GM10266 (cell line): Measurements from ENCODE around the gene MYBPC1.
"Not testable (repeated sequence)": the region's sequence is repeated elsewhere in the genome, so short reads cannot be mapped to it uniquely, and the experiment has no call there.

Source experiments
- DNase-seq: peaks from one replicate; pipeline ENCODE4 v3.0.0; 2012; ENCODE audit errors: extremely low spot score
- TF ChIP-seq, protein P1 (sequence below): IDR thresholded peaks from 2 replicates; pipeline ENCODE4 v1.5.1; 2012; ENCODE audit warnings: mild to moderate bottlenecking, low read depth; ENCODE audit not compliant: control insufficient read depth, insufficient read depth; ENCODE audit errors: missing control alignments

Gene MYBPC1

DNA sequence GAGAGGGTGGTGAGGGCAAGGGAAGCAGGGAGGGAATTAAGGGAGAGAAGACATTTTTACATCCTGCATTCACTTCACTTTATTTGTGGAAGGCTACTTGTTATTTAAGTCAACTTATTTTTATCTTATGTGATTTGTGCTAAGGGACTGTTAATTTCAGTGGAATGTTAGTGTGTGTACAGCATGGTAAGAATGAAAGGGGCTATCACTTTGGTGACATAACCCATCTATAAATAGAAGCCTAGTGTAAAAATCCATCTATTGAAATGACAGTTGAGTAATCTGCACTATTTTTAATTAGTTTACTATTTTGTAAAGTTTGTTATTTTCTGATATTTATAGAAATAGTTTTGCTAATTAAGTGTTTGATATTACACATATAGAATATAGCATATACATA is 85.9 kb downstream of the MYBPC1 start:
- no peak for DNase-seq
- TF ChIP-seq, protein P1, sequence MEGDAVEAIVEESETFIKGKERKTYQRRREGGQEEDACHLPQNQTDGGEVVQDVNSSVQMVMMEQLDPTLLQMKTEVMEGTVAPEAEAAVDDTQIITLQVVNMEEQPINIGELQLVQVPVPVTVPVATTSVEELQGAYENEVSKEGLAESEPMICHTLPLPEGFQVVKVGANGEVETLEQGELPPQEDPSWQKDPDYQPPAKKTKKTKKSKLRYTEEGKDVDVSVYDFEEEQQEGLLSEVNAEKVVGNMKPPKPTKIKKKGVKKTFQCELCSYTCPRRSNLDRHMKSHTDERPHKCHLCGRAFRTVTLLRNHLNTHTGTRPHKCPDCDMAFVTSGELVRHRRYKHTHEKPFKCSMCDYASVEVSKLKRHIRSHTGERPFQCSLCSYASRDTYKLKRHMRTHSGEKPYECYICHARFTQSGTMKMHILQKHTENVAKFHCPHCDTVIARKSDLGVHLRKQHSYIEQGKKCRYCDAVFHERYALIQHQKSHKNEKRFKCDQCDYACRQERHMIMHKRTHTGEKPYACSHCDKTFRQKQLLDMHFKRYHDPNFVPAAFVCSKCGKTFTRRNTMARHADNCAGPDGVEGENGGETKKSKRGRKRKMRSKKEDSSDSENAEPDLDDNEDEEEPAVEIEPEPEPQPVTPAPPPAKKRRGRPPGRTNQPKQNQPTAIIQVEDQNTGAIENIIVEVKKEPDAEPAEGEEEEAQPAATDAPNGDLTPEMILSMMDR = no peak

DNA sequence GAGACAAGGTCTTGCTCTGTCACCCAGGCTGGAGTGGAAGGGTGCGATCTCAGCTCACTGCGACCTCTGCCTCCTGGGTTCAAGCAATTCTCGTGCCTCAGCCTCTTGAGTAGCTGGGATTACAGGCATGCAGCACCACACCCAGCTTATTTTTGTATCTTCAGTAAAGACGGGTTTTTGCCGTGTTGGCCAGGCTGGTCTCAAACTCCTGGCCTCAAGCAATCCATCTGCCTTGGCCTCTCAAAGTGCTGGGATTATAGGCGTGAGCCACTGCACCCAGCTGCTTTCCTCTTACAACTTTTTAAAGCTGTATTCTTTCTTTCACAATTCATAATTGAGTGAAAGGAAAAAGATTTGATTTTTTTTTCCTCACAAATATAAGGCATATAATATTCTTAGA is 86.9 kb downstream of the MYBPC1 start:
- DNase-seq = not testable (repeated sequence)

DNA sequence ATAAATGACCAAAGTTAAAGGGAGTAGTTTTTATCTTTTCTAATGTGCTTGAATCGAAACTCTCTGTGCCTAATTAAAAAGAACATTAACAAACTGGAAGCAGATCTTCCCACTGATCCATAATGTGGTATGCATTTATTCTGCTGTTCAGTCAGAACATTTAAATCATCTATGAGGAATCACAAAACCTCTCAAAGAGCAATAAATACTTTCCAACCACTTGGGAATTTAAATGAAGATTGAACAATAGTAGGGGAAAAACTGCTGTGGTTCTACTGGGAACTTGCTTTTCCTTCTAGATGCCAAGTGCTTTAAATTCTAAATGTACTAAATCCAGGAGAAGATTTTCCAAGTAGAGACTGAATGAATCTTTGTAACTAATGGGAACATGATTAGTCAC is 90.3 kb downstream of the MYBPC1 start:
- TF ChIP-seq, protein P1 = no peak
- DNase-seq = no peak

DNA sequence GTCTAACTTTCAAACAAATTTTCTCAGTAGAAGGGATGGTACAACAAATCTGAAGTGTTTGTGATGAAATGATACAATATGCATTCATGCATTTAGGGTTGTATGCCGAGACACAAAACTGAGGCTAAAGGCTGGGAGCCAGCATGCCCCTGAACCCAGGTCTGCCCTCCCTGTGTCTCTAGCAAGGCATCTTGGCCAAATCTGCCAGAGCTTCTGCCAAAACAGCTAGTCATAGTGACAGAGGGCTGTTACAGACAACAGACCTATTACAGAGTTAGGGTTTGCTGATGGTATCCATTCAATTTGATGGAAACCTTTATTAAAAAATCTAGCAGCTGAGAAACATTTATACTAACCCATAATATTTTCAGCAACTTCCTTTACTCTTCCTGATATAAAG is 91.4 kb downstream of the MYBPC1 start:
- DNase-seq = no peak
- TF ChIP-seq, protein P1 = no peak

DNA sequence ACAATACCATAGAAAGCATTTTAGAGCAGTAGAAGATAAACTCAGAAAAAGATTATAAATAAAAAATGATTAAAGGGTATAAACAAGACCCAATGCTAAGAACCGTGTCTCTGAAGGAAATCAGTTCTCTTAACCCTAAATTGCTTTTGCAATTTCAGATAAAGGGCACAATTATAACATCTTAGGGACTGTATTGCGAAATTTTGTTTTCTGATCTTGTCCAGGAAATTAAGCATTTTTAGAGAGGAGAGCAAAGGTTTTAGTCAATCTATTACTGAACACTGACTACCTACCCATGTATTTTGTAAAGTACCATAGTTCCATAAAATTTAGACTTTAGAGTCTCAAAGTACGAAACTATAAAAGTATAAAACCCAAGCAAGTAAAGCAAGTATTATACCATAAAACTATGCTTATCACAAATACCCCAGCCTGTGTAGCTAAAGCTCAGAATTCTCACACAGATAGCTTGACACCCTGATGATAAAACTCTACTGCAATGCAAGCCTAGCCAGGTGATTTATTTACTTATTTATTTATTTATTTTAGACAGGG is 95.8 kb downstream of the MYBPC1 start:
- TF ChIP-seq, protein P1 = no peak

DNA sequence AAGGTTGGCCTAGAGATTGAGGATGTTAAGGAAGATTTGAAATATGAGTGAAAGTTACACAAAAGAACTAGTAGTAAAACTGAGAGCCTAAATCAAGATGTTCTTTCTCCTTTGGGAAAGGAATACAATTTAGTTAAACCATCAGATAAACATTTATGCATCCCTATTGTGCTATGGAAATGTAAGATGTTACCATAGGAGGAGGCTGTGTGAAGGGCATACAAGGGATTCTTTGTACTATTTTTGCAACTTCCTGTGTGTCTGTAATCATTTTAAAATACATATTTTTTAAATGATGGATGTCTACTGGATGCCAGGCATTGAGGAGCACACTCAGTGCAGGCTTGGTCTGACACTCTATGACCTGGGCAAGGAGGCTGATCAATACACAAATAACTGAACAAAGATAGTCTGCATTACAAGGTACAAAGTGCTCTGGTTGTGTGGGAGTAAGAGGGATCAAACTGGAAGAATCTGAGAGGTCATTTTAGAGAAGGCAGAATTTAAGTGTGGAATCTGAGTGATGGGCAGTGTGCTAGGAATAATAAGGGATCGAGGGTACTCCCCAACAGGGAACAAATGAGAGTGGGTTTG is 96.8 kb downstream of the MYBPC1 start:
- TF ChIP-seq, protein P1 = no peak
- DNase-seq = no peak

More for the DNA sequence above, 95.8 kb downstream of the MYBPC1 start:
- no peak for DNase-seq

DNA sequence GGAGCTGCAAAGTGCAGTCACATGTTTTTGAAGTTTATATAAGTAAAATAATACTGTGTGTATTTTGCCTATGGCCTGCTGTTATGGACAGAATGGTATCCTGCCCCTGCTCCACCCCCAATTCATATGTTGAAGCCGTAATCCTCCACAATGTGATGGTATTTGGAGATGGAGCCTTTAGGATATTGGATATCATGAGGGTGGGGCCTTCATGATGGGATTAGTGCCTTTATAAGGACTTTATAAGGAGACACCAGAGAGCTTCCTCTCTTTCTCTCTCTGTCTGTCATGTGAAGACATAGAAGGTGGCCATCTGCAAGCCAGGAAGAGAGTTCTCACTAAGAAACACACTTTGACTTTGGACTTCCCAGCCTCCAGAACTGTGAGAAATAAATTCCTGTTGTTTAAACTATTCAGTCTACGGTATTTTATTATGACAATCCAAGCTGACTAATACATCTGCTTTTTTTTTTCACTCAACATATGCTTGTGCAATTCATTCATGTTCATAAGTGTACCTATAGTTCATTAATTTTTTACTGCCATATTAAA is 99.6 kb downstream of the MYBPC1 start:
- no peak for DNase-seq
- TF ChIP-seq, protein P1 = no peak
